Stromal cell of bone marrow (primary cell): ENCODE results near the gene GKN1.

ENCODE experiments used
- DNase-seq: peaks from one replicate; pipeline ENCODE4 v3.0.0-alpha.2; 2012; ENCODE audit warnings: low read depth

GKN1 gene

DNA sequence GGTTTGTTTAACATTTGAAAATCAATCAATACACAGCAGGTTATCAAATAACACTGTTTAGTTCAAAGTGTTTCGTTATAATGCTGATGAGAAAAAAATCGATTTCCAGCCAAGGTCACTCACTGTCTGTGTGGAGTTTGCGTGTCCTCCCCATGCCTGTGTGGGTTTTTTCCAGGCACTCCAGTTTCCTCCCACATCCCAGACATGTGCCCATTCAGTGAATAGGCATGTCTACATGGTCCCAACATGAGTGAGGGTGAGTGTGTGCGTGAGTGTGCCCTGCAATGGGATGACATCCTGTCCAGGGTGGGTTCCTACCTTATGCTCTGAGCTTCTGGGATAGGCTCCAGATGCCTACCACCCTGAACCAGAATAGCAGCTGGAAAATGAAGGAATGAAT is 13.1 kb upstream of the GKN1 start:
- DNase-seq = no peak

DNA sequence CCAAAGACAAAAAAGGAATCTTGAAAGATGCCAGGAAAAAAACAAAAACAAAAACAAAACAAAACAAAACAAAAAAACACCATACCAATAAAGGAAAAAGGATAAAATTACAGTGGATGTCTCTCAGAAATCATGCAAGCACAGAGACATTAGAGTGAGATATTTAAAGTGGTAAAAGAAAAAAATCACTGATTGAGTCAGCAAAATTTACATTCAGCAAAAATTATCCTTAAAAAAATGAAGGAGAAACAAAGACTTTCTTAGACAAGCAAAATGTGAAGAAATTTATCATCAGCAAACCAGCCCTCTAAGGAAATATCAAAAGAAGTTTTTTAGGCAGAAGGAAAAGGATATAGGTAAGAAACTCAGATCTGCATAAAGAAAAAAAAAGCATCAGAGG is 10.2 kb upstream of the GKN1 start:
- no peak for DNase-seq

GRCh38 chr2:68968221-68968620 is 6.2 kb upstream of the GKN1 start:
- DNase-seq = no peak

- no peak for DNase-seq
Measured at GRCh38 chr2:68969736-68970490, 4.5 kb upstream of the GKN1 start.

DNA sequence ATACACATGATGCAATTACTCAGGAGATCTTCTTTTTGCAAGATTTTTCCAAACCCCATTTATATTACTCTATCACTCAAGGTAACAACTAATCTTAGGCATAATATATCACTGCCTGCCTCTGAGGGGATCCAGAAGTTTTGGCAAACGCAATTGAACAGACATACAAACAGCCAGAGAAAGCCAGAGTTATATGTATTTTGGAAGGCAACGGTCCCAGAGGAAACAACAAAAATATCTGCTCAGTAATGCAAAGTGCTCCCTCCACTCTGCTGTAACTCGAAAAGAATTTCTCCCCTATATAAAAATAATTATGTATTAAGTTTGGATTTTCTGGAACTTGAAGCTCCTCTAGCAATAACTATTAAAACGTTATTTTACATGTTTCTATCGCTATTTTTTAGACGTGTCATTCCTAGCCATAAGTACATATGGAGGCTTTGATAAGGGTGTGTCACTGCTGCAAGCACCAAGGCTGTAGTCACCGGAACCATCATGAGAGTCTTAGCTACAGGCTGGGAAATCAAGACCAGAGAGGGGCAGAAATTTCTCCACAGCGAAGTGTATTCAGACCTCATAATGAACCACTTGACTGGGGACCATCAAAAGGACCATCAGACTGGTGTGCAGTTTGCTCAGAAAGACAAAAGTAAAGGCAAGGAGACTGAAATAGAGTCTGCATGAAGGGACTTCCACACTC is 3.7 kb upstream of the GKN1 start:
- DNase-seq = no peak

DNA sequence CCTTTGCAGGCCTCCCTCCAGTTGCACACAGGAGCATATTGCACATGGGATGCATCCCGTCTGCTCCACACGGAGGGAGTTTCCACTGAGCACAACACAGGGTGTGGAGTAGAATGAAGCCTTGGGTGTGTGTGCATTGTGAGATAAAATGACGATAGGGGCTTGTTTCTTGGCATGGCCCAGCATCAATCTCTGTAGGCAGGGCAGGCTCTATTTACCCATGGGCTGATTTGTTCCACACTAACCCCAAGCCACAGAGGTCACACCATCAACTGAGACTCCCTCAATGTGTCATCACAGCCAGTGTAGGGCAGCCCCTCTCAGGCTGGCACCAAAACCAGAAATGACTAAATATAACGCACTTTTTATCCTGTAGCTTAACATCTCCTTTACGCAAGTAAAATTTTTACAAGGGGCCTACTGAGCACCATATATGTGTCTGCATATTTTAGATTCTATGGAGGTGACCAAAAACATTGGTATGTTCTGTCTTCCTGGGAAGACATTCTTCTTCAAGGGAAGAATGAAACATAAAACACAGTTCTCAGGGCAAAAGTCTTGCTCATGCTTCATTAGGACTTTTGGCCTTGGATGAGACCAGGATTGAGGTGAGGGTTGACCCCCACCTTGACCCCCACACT is 2.7 kb upstream of the GKN1 start:
- peak; percentile 79 for DNase-seq

DNA sequence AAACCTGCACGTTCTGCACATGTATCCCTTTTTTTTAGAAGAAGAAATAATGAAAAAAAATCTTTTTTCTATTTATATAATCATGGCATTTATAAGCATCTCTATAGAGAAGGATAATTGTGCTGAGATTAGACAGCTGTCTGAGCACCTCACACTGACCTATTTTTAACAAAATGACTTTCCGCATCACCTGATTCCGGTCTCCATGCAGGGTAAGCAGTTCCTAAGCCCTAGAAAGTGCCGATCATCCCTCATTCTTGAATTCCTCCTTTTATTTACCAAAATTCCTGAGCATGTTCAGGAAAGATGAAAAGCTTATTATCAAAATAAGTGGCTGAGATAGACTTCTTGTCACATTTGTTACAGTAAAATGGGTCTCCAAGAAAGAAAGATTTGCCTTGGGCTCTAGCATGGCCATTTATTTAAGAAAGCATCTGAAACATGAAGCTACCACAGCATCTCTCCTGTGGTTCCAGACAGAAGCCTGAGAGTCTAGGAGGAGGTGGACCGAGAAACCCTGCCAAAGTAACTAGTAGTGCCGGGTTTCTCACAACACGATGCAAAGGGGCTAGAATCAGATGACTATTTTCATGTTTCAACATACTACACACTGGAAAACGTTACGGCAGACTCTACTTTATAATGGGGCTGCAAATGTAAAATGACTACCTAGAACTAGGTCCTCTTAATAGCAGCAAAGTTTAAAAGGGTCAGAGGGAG is 670 bp downstream of the GKN1 start:
- DNase-seq = peak; percentile 27

DNA sequence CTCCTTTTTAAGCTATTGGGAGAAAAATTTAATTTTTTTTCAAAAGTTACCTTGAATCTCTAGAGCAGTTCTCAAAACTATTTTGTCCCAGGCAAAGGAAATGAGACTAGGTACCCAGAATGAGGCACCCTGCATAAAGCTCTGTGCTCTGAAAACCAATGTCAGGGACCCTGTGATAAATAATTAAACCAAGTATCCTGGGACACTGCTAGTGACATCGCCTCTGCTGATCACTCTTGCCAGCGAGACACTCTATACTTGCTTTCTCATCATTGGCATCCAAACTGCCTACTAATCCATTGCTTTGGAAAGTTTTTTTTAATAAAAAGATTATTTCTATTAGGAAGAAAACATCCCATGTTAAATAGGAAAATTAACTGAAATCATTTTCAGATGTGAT is 1.4 kb downstream of the GKN1 start:
- DNase-seq = no peak

- no peak for DNase-seq
Measured at GRCh38 chr2:68977453-68977852, 3.0 kb downstream of the GKN1 start.

GRCh38 chr2:68978098-68978497 is 3.7 kb downstream of the GKN1 start:
- no peak for DNase-seq

GRCh38 chr2:68980956-68981355 is 6.5 kb downstream of the GKN1 start:
- no peak for DNase-seq

- no peak for DNase-seq
Measured at GRCh38 chr2:68987021-68987503, 12.6 kb downstream of the GKN1 start.

DNA sequence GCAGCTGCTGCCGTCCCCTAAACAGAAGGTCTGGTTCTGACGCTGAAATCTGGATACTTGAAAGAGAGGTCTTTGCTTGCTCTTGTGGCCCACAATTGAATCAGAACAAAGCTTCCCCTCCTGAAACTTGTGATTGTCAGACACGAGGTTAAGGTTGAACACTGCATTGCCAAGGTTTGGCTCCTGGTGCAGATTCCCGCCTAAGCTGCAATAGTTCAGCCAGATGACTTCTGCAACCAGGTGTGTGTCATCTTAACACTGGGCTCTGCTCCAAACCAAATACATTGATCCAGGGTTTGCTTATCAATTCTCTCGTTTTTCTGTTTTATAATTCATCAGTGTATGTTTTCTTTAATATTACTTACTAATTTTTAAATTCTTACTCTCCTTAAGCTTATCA is 14.6 kb downstream of the GKN1 start:
- no peak for DNase-seq

- DNase-seq = no peak
Measured at GRCh38 chr2:68992341-68992740, 17.9 kb downstream of the GKN1 start.

- DNase-seq = no peak
Measured at GRCh38 chr2:68992933-68993332, 18.5 kb downstream of the GKN1 start.

- no peak for DNase-seq
Measured at GRCh38 chr2:68993660-68994059, 19.2 kb downstream of the GKN1 start.

- DNase-seq = peak; percentile 72
Measured at GRCh38 chr2:68994864-68995263, 20.4 kb downstream of the GKN1 start.

GRCh38 chr2:68995916-68996315 is 21.5 kb downstream of the GKN1 start:
- DNase-seq = no peak

- no peak for DNase-seq
Measured at GRCh38 chr2:68997401-68997800, 23.0 kb downstream of the GKN1 start.

DNA sequence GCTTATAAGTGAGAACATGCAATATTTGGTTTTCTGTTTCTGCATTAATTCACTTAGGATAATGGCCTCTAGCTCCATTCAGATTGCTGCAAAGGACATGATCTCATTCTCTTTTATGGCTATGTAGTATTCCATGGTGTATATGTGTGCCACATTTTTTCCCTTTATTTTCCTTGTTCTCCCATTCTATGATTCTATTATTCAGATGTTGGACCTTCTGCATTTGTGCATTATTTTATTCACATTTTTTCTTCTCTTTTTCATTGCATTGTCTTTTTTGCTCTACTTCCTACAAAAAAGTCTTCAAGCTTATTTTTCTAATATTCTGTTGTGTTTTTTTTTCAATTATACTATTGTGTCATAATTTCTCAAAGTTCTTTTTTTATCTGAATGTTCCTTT is 27.4 kb downstream of the GKN1 start:
- no peak for DNase-seq

DNA sequence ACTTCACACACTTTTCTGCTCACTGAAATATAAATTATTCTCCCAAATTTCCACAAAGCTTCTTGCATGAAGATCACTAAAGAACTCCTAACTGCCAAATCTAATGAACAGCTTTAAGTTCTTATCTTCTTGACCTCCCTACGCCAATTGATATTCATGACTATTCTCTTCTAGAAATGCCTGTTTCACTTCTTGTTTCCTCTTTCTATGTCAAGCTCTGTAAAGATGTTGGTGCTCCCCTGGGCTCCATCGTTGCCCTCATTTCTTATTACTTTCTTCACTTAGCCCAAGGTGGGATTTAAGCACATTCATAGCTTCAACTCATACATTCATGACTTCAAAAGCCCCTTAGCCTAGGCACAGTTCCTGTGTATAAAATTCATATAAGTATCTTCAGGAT is 29.3 kb downstream of the GKN1 start:
- no peak for DNase-seq

DNA sequence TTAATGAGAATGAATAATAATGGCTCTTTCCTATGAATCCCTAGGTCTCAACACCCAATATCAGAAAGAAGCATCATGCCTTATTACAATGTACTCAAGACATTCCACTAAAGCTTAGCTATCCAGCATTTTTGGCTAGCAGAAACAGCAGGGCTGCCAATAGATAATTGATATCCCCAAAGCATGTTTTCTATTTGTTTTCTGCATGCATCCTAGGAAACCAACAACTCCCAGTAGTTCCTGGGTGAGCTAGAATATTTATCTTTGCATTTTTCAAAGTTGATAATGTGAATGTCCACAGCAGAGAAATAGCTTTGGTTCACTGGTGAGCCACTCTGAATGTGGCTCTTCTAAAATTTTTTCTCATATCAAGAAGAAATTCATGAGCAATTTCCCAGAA is 32.7 kb downstream of the GKN1 start:
- peak; percentile 46 for DNase-seq

GRCh38 chr2:69007603-69008002 is 33.2 kb downstream of the GKN1 start:
- no peak for DNase-seq
